Glomerular visceral epithelial cell (primary cell): ENCODE results near the gene PDZRN4.
A peak's percentile ranks its signal among the peaks of the same experiment; 100 is the strongest.
"Not testable (repeated sequence)": the region's sequence is repeated elsewhere in the genome, so short reads cannot be mapped to it uniquely, and the experiment has no call there.

ENCODE experiments used
- DNase-seq: peaks from one replicate; pipeline ENCODE4 v3.0.0-alpha.2; 2016; ENCODE audit errors: extremely low spot score

Gene PDZRN4

DNA sequence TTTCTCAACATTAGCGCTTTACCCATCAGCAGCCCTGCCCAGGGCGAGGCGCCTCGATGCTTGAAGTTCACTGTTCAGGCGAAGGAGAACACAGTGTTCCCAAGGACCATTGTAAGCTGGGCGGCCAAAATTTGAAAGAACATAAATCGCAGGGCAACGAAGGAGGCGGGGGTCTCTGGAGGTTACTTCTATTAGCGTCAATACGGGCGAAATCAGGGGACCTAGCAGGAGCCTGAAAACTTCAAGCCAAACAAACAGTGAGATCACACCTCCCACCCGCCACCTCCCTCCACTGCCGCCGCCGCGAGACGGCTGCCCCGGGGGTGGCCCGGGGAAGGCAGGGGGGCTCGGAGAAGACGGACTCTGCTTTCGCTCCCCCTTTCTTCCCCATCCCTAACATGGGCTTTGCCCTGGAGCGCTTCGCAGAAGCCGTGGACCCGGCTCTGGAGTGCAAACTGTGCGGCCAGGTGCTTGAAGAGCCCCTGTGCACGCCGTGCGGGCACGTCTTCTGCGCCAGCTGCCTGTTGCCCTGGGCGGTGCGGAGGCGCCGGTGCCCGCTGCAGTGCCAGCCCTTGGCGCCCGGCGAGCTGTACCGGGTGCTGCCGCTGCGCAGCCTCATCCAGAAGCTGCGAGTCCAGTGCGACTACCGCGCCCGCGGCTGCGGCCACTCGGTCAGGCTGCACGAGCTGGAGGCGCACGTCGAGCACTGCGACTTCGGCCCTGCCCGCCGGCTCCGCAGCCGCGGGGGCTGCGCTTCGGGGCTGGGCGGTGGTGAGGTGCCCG, at the start of gene PDZRN4:
PDZRN4 (plus strand) TSS at position 263 of the 783 bp plus-strand sequence.
- DNase-seq: peak; percentile 25

DNA sequence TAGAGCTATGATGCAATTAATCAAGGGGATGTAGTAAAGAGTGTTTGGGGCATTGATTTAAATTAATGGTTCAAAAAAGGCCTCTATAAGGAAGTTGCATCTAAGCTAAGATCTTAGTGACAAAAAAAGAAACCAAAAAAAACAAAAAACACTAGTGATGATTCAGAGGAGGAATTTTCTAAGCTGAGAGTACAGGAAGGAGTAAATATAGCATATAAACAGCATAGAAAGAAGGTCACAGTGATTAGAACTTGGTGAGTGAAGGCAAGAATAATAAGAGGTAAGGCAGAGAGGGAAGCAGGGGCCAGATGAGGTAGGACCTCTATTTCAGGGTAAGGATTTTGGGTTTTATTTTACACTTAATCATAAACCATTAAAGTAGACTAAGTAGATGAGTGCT, 48.0 kb upstream of the PDZRN4 start:
- DNase-seq: no peak

DNA sequence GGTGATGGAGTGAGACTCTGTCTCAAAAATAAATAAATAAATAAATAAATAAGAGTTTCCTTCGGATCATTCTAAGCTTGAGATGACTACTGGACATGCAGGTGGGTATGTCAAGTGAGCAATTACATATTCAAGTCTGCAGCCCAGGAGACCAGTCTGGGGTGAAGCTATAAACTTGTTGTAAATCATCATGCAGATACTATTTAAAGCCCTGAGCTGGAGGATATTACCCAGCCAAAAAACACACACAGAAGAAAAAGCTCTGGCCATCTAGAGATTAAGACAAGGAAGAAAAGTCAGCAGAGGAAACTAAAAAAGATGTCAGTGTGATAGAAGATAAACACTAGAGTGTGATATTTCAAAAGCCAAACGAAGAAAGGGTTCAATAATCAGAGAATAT, 47.0 kb upstream of the PDZRN4 start:
- DNase-seq: no peak

DNA sequence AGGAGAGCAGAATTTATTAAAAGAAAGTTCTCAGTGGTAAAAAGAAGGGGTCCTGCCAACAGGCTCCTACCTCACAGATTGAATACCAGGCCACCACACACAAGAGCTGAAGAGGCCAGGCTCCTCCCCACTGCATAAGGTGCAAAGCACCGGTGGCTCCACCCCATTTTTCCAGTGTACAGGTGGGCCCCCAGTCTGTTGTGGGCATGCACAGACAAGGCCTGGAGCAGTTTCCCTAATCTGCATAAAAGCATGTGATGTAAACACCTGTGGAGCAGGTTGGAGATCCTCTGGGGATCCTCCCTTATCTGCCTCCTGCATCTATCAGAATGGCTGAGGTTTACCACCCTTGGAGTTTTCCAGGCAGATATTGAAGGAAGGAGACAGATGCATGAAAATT, 45.7 kb upstream of the PDZRN4 start:
- no peak for DNase-seq

DNA sequence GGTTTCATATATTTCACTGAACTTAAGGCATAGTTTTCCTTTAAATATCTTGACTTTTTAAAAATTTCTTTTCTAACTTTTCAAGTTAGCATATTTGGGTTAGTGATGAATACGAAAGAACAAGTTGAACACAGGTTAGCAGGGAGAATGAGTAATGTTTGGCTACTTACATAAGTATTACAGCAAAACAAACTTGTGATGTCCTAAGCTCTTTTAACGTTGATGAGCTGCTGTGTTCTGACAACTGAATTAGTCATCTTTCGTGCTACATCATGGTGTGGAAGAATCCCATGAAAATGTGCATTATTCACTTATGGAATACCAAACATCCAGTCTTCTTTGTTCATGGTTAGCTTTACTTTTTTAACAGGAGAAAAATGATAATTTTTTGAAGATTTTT, 36.3 kb upstream of the PDZRN4 start:
- peak; percentile 1 for DNase-seq

DNA sequence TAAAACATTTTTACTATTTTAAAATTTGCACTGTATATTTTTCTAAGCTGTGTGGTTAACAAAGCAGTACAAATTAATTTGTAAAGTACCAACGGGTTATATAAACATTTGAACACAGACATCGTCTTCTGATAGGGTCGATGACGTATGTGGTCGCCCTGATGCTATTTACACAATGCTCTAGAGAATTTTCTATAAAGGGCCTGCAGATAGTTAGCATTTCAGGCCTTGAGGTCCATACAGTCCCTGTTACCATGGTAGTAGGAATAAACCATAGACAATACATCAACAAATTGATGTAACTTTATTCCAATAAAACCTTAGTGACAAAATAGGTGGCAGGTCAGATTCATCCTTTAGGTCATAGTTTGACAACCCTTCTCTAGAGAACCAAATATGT, 25.7 kb upstream of the PDZRN4 start:
- no peak for DNase-seq

DNA sequence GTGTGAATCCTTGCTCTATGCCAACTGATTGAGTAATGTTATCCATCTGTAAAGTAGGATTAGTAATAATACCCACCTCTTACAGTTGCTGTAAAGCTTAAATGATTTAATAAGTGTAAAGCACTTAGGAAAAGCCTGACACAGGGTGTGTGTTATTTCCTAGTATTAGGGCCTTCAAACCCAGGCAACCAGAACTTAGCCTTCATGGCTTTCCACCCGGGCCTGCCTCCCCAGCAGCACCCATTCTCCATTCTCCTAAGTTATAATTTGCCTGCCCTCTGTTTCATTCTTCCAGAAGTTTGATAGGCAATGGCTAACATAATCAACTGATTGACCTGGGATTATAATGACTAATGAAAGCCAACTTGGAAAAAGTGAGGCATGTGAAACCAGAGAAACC, 20.4 kb upstream of the PDZRN4 start:
- no peak for DNase-seq

DNA sequence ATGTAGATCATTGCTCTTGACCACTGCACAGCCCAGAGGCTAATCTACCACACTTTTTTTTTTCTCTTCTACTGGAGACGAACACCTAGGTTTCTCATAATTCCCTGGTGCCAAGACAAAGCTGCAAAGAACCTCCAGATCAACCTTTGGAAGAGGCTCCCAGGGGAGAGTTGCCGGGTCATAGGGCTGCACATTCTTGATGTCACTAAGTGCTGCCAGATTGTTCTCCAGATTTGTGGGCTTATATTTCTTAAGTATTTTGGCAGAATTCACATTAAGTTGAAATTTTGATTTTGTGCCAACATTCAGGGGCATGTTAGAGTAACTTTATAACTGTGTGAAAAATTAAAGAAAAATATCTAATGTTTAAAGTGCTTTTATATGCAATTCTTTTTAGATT, 13.5 kb upstream of the PDZRN4 start:
- no peak for DNase-seq

DNA sequence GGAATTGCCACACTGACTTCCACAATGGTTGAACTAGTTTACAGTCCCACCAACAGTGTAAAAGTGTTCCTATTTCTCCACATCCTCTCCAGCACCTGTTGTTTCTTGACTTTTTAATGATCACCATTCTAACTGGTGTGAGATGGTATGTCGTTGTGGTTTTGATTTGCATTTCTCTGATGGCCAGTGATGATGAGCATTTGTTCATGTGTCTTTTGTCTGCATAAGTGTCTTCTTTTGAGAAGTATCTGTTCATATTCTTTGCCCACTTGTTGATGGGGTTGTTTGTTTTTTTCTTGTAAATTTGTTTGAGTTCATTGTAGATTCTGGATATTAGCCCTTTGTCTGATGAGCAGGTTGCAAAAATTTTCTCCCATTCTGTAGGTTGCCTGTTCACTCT, 8.6 kb upstream of the PDZRN4 start:
- not testable (repeated sequence) for DNase-seq

DNA sequence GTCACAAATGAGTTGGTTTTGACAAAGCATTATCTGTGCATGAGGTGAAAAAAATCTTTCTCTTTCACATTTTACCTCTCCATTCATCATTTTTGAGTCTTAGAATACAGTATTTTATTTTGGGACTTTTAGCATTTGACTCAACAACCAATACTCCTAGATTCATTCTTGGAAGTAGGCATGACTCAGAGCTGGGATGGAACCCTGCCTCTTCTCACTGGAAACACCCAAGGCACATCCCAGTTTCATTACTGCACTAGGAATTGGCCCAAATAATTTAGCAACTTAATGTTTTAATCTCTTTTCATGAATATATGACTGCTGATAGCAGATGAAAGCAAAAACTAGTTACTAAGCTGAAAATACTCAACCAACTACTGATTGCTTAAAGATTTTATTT, 3.3 kb upstream of the PDZRN4 start:
- DNase-seq: no peak

DNA sequence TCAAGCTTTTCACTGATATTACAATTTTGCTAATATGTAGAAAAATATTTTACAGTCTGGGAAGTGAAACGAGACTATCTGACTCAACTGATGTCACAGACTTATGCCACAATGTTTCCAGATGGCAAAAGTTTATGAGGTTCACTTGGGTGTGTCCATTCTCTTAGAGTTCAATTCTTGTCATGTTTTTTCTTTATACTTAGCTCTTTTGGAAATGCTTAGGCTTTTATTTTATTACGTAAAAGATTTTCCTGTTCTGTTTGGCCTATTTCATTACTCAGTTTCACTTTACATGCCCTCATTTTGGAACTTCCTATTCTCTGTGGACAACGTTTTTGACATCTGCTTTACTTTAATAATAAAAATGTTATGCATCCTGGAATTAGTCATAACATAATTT, 2.1 kb upstream of the PDZRN4 start:
- DNase-seq: no peak

DNA sequence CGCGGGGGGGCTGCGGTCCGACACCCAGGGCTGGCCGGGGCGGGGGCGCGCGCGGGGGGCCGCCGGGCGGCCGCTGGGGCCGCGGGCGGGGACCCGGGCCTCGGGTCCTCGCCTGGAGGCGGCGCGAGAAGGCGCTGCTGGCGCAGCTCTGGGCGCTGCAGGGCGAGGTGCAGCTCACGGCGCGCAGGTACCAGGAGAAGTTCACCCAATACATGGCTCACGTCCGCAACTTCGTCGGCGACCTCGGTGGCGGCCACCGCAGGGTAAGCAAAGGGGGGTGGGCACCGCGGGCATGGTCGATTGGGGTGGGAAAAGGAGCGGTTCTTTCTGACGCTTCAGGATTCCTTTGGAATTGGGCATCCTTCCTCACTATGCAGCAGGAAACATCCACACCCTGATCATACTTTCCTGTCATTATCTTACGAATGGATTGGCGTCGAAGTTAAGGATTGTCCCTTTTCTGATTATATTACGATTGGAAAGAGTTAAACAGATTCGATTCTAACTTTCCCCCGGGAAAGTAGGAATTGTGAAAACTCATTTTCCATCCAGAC, 798 bp downstream of the PDZRN4 start:
- no peak for DNase-seq

DNA sequence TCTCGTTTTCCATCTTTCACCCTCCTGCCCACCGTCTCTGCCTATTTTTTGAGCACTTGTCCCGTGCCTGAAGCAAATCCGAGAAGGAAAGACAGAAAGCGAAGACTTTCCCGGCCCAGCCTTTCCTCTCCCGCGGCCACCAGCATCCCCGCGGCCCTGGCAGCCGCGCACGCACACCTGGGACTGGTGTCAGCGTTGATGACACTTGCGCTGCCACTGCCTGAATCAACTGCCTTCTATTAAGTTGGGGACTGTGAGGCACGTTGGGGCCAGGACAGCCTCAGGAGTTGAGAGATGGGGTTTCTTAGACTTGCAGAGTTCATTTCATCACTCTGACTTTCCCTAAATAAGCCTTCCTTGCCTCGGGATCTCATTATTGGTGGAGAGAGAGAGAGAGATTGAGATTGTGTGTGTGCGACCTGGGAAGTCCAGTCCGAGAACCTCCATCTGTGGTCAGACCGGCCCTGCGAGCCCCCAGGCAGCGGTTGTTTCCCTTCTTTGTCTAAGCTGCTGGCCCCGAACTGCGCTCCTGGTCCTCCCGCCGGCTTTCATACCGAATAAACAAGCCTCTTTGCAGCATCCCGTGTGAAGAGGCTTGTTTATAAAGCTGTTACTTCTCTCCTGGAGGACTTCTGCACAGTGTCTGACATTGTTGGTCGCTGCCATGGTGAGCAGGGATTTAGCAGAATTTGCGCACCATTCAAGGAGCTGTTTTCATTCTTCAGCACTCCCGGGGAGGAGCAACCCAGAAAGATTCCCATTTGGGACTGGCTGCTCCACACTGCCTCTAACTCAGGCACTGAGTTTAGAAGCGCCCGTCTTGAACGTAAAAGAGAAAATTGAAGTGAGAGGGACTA, 1.5 kb downstream of the PDZRN4 start:
- DNase-seq: no peak

DNA sequence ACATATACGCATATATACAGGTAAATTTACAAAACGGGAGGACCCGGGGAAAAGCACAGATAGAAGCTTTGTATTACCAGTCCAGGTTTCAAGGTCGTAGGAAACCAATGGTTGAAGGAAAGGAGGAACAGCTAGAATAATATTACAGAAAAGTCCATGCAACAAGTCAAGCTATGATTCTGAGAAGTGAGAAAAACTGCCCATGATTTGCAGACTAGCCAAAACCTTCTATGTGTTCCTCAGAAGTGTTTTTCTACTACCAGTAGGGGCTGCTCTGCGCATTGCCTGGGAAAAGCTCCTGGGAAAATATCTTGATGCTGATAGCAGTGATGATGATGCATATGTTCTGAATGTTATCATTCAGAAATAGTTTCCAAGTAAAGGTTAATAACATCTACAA, 2.2 kb downstream of the PDZRN4 start:
- peak; percentile 35 for DNase-seq

DNA sequence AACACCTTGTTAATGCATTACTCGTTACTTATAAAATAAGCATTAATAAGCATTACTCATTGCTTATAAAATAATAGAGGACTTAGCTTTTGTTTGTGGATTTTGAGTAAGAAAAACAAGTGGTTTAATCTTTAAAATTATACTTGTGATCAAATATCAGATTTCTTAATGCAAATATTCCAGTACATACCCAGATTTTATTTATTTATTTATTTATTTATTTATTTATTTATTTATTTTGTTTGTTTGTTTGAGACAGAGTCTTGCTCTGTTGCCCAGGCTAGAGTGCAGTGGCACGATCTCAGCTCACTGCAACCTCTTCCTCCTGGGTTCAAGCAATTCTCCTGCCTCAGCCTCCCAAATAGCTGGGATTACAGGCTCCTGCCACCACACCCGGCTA, 3.4 kb downstream of the PDZRN4 start:
- not testable (repeated sequence) for DNase-seq

DNA sequence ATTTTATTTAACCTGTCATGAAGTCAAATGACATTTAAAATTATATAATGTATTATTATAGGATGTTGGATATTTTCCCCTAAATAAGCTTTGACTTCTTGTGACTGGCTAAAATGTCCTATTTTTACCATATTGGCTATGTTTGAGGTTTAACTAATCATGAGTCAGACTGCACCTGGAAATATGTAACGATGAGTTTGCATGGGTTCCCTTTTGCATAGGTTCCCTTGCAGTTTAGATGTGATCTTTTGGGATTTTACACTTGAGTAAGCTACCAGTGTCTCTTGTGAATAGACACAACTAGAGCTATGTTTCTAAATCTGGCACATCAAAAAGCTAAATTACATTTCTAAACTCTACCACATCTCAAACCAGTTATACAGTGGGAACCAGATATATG, 5.2 kb downstream of the PDZRN4 start:
- DNase-seq: no peak

DNA sequence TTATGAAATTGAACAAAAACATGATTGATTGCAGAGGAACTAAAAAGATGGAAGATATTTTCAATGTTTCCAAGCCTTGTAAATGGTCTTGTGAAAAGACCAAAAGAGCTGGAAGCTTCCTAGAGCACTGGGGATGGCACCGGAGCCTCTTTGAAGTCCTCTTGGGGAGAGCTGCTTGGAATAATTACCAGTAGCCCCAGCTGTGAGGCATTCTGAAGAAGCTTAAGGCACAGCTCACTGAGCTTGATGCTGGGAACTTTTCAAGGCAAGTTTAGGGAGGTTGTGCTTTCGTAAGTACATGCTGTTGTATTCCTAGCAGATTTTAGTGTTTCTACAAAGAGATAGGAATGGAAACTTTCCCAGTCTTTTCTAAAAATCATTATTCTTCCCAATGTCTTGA, 13.9 kb downstream of the PDZRN4 start:
- DNase-seq: no peak

DNA sequence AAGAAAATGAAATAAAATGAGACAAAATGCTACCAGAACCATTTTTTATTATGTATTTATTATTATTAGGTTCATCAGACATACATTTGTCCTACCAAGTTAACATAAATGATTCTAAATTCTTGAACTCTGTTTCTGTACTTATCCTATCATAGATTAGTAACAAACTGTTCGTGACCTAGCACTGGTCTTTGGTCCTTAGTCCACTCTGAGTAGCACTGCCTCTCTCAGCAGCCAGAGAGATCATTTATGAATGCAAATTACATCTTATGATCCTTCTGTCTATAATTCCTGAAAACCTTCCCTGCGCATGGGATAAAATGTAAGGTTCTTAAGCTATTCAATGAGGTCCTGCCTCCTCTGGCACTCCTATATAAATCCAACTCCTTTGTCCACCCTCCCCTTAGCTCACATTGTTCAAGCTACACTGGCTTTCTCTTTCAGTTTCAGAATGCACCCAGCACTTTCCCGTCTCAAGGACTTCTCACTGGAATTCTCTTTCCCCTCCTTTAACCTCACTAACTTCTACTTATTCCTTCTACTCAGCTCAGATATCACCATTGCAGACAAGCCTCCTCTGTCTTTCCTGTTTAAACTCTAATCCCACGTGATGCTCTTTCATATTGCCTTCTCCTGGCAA, 17.1 kb downstream of the PDZRN4 start:
- DNase-seq: peak; percentile 20

DNA sequence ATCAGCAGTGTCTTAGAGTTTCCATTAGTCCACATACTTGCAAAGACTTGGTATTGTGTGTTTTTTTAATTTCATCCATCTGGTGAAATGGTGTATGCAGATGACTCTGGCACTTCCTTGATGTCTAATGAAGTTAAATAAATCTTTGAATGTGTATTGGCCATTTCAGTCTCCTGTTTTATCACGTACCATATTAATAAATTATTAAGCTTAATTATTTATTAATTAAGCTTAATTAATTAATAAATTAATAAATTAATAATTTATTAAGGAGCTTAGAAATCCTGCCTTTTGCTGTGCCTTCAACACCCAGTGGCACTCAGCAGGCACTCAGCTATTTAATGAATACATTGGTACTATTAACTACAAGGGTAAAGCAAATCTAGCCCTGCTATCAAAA, 18.2 kb downstream of the PDZRN4 start:
- DNase-seq: no peak

DNA sequence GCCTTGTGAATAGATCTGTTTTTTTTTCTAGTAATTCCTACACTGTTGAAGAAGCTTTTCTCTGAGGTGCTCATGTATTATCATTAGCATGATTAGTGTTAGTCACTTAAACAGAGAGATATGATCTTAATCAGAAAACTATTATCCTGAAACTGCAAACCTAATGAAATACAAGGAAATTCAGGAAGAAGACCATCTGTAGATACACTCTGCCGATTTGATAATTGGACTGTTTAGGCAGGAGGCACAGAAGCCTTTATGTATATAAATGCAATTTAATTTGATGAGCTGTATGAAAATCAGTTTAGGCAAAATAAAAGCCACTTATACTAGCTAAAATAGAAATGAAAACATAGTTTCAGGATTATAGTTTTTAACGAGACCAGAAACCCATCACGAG, 23.3 kb downstream of the PDZRN4 start:
- no peak for DNase-seq

DNA sequence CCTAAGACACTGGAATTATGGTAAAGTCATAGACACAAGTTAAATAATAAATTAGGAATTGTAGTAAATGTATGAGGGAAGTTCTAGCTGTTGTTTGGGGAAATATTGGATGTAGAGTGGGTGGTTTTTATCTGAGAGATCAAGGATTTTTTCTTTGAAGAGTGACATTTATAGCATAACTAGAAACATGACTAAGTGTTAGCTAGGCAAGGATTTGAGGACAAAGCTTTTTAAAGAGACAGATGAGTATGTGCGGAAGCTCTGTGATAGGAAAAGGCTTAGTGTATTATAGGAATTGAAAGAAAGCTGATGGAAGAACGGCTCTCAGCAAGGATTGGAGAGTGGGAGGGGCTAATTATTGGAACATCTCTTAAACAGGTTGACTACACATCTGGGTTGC, 24.5 kb downstream of the PDZRN4 start:
- no peak for DNase-seq

DNA sequence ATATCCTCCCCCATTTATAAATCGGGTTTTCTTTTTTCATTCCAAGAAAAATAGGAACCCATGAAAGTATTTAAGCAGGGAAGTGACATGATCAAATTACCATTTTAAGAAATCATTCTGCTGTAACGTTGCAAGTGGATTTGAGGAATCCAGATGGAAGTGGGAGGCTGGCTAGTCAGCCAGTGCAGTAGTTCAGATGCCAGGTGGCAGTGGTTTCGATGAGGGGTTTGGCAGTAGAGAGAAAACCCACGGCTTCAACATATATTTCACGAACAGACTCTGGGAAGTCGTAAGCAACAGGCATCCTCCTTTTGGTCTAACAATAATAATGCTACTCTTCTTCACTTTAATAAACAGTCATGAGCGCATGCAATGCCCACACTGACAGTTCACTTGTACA, 25.0 kb downstream of the PDZRN4 start:
- DNase-seq: no peak
